Measurements from ENCODE around the gene PBX4.
"Not testable (repeated sequence)": the region's sequence is repeated elsewhere in the genome, so short reads cannot be mapped to it uniquely, and the experiment has no call there.

Gene PBX4

GRCh38 chr19:19628501-19629134, 10.1 kb upstream of the PBX4 start:
- in situ Hi-C loops (cut with MboI; ENCODE audit: low sequenced_read_pairs), result loop anchor here (25.0 kb wide), 1 partner anchor 241 kb away; no protein-coding TSS in a partner anchor

GRCh38 chr19:19627621-19628500, 9.4 kb upstream of the PBX4 start, which contains the start of gene LPAR2:
LPAR2 (minus strand) TSS chr19:19628220; CDS start chr19:19627275, 945 bp downstream.
- in situ Hi-C loops (cut with MboI; ENCODE audit: low sequenced_read_pairs), result loop anchor here (25.0 kb wide), 1 partner anchor 241 kb away; no protein-coding TSS in a partner anchor

- in situ Hi-C loops (cut with MboI; ENCODE audit: low sequenced_read_pairs), result loop anchor here (25.0 kb wide), 1 partner anchor 239 kb away; no protein-coding TSS in a partner anchor
Measured at GRCh38 chr19:19626516-19627472, 8.3 kb upstream of the PBX4 start.

- in situ Hi-C loops (cut with MboI; ENCODE audit: low sequenced_read_pairs), result no loop called here
Measured at GRCh38 chr19:19624032-19624570, 5.6 kb upstream of the PBX4 start.

GRCh38 chr19:19623383-19623782, 4.9 kb upstream of the PBX4 start:
- in situ Hi-C loops (cut with MboI; ENCODE audit: low sequenced_read_pairs), result no loop called here

- in situ Hi-C loops (cut with MboI; ENCODE audit: low sequenced_read_pairs), result no loop called here
Measured at GRCh38 chr19:19619849-19620210, 1.3 kb upstream of the PBX4 start.

- in situ Hi-C loops (cut with MboI; ENCODE audit: low sequenced_read_pairs), result no loop called here
Measured at GRCh38 chr19:19619181-19619848, 828 bp upstream of the PBX4 start.

- in situ Hi-C loops (cut with MboI; ENCODE audit: low sequenced_read_pairs), result no loop called here
Measured at GRCh38 chr19:19615086-19615485, 3.4 kb downstream of the PBX4 start.

GRCh38 chr19:19613506-19613905, 5.0 kb downstream of the PBX4 start:
- in situ Hi-C loops (cut with MboI; ENCODE audit: low sequenced_read_pairs), result no loop called here

GRCh38 chr19:19610376-19611202, 7.9 kb downstream of the PBX4 start:
- in situ Hi-C loops (cut with MboI; ENCODE audit: low sequenced_read_pairs), result no loop called here

- in situ Hi-C loops (cut with MboI; ENCODE audit: low sequenced_read_pairs), result not testable (repeated sequence)
Measured at GRCh38 chr19:19606686-19607085, 11.8 kb downstream of the PBX4 start.

- in situ Hi-C loops (cut with MboI; ENCODE audit: low sequenced_read_pairs), result no loop called here
Measured at GRCh38 chr19:19606021-19606420, 12.5 kb downstream of the PBX4 start.

- in situ Hi-C loops (cut with MboI; ENCODE audit: low sequenced_read_pairs), result no loop called here
Measured at GRCh38 chr19:19602713-19603324, 15.7 kb downstream of the PBX4 start.

GRCh38 chr19:19602136-19602712, 16.3 kb downstream of the PBX4 start:
- in situ Hi-C loops (cut with MboI; ENCODE audit: low sequenced_read_pairs), result no loop called here

GRCh38 chr19:19600793-19601330, 17.6 kb downstream of the PBX4 start:
- in situ Hi-C loops (cut with MboI; ENCODE audit: low sequenced_read_pairs), result no loop called here

GRCh38 chr19:19598728-19599451, 19.6 kb downstream of the PBX4 start:
- in situ Hi-C loops (cut with MboI; ENCODE audit: low sequenced_read_pairs), result not testable (repeated sequence)

- in situ Hi-C loops (cut with MboI; ENCODE audit: low sequenced_read_pairs), result no loop called here
Measured at GRCh38 chr19:19597809-19598306, 20.6 kb downstream of the PBX4 start.
